Natural killer cell (primary cell): ENCODE results near the gene FAM107B. TPM values are rescaled to one million over a fixed set of nuclear protein-coding genes. Genes with fewer than 3 reads are reported as not detected.

Experiments used
- ATAC-seq, 3 donors: fragments of 150-1000 bp in 2 of 3; fragments of 200-7000 bp in 1 of 3; cut with Tn5 transposase; 1 replicate in 1 of 3; 2 replicates in 2 of 3; pipeline ENCODE4 v1.10.0; 2021; ENCODE audit warnings: mild to moderate bottlenecking in 2 of 3, moderate library complexity in 2 of 3
- DNase-seq, 2 donors: peaks; one replicate each; pipeline versions ENCODE4 v3.0.0 to v3.0.0-alpha.2; 2013 to 2021; ENCODE audit warnings: mixed read lengths in 1 of 2
- H3K27ac ChIP-seq: one replicate; pipeline ENCODE4 v1.5.1; 2013; ENCODE audit warnings: mild to moderate bottlenecking, low read length
- H3K27me3 ChIP-seq: one replicate; pipeline ENCODE4 v1.6.1; 2013; ENCODE audit warnings: low read length; ENCODE audit not compliant: control insufficient read depth, insufficient read depth
- H3K36me3 ChIP-seq: one replicate; pipeline ENCODE4 v1.6.1; 2013; ENCODE audit warnings: low read length; ENCODE audit not compliant: control insufficient read depth, insufficient read depth
- H3K4me1 ChIP-seq: one replicate; pipeline ENCODE4 v1.6.1; 2013; ENCODE audit warnings: low read length; ENCODE audit not compliant: control insufficient read depth, insufficient read depth
- H3K4me3 ChIP-seq: one replicate; pipeline ENCODE4 v1.5.1; 2013; ENCODE audit warnings: low read length
- H3K9me3 ChIP-seq: one replicate; pipeline ENCODE4 v1.6.1; 2013; ENCODE audit warnings: low read length; ENCODE audit not compliant: control insufficient read depth, insufficient read depth
- H3K27ac Mint-ChIP-seq, 2 donors: one replicate each; pipeline ENCODE4 v1.8.0; 2022; ENCODE audit warnings: mild to moderate bottlenecking in 2 of 2, mixed read lengths in 2 of 2, moderate library complexity in 1 of 2
- H3K27me3 Mint-ChIP-seq, 2 donors: one replicate each; pipeline ENCODE4 v1.8.0; 2022; ENCODE audit warnings: low read depth in 2 of 2, mixed read lengths in 2 of 2
- H3K36me3 Mint-ChIP-seq: one replicate; pipeline ENCODE4 v1.8.0; 2022; ENCODE audit warnings: mixed read lengths
- H3K4me1 Mint-ChIP-seq, 2 donors: one replicate each; pipeline ENCODE4 v1.8.0; 2022; ENCODE audit warnings: mixed read lengths in 2 of 2
- H3K4me3 Mint-ChIP-seq: one replicate; pipeline ENCODE4 v1.8.0; 2022; ENCODE audit warnings: mild to moderate bottlenecking, moderate library complexity, mixed read lengths
- H3K9me3 Mint-ChIP-seq, 2 donors: one replicate each; pipeline ENCODE4 v1.8.0; 2022; ENCODE audit warnings: mixed read lengths in 2 of 2
- WGBS: methylation state at CpG from one replicate; pipeline ENCODE4 v1.1.7; 2013; ENCODE audit warnings: missing lambda C conversion rate; ENCODE audit not compliant: insufficient coverage; 5-methylcytosine and 5-hydroxymethylcytosine counted together
- intact Hi-C: fragments of 100-400 bp; cut with micrococcal nuclease; formaldehyde crosslinking; loops from one replicate; pipeline ENCODE4 v1.14.2; 2022
- total RNA-seq, 4 donors: library from RNA; stranded (reverse); fragments of 120-200 nt in 1 of 4; gene quantifications; one replicate each; pipeline versions ENCODE4 v1.2.3 to v1.2.4, GENCODE V29; 2013 to 2022
- TF ChIP-seq, protein P1 (sequence below): fragments of 200-600 bp; IDR thresholded peaks from one replicate; pipeline ENCODE4 v1.8.0; 2022; ENCODE audit warnings: antibody characterized with exemption

FAM107B gene
- total RNA-seq, 3 donors from 2014 or later (not counting 1 experiment from before 2014, with no cell fraction given), result 165 to 226 (median 224) TPM

DNA sequence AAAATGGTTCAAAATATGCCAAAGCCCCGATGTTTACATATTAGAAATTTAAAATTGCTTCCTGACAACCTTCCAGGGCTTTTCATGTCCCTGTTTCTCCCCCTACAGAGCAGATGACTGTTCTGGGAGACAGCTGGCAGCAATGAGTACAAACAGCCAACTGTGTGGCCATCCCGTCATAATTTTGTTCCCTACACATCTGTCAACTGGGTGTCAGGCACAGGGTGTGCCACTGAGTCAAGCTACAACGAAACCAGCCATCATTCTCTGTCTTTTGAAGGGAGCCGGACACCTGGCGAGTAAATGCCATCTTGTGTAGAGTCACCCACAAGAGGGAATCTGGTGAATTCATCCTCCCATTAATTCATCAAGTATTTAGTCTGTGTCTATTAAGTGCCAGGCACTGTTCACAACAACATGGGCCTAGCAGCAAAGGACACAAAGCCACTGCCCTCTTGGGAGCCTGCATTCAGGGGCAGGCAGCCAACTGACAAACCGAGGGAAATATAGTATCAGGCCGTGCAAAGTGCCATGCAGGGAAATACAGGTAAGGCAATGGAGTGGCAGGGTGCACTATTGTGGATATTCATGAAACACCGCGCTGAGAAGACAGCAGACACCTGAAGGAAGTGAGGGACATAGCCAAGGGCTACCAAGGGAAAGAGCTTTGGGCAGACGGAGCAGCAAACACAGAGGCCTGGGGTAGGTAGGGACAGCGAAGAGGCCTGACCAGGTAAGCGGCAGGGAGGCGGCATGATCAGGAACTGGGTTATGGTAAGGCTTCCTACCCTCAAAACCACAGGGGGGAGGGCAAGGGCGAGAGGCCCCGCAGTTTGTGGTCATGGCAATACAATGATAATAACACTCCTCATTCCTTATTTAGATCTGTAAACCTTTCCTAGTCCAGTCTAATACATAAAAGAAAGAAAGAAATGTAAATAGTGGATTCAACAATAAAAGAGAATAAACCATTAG is 213.6 kb downstream of the FAM107B start:
- Mint-ChIP-seq H3K9me3 (no peaks in the 10 kb centered on the region), H3K4me1 (peaks cover 94 to 96% of the 10 kb centered on the region in 2 donors), H3K36me3 (no peaks in the 10 kb centered on the region), H3K27me3 (no peaks in the 10 kb centered on the region), H3K27ac (peak overlapping the region; percentile 95 to 98), H3K4me3 (peak overlapping the region; percentile 80)
- DNase-seq, result peak in 1 of 2 donors; percentile 65
- Histone ChIP-seq H3K4me3 (no peak overlapping the region), H3K27me3 (no peaks in the 10 kb centered on the region), H3K9me3 (no peaks in the 10 kb centered on the region), H3K36me3 (peaks cover 6% of the 10 kb centered on the region), H3K27ac (peak overlapping the region; percentile 87), H3K4me1 (peaks cover 75% of the 10 kb centered on the region)
- TF ChIP-seq, protein P1, sequence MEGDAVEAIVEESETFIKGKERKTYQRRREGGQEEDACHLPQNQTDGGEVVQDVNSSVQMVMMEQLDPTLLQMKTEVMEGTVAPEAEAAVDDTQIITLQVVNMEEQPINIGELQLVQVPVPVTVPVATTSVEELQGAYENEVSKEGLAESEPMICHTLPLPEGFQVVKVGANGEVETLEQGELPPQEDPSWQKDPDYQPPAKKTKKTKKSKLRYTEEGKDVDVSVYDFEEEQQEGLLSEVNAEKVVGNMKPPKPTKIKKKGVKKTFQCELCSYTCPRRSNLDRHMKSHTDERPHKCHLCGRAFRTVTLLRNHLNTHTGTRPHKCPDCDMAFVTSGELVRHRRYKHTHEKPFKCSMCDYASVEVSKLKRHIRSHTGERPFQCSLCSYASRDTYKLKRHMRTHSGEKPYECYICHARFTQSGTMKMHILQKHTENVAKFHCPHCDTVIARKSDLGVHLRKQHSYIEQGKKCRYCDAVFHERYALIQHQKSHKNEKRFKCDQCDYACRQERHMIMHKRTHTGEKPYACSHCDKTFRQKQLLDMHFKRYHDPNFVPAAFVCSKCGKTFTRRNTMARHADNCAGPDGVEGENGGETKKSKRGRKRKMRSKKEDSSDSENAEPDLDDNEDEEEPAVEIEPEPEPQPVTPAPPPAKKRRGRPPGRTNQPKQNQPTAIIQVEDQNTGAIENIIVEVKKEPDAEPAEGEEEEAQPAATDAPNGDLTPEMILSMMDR, result no peak
- peak in 1 of 3 donors; percentile 13 for ATAC-seq
- intact Hi-C loops, result loop anchor here (5.0 kb wide), 2 partner anchors 86 to 276 kb away; partner anchors contain the start of genes CDNF, HSPA14 and MSANTD7
- WGBS, result 69% methylated on average over 10 of the region's 15 CpGs

DNA sequence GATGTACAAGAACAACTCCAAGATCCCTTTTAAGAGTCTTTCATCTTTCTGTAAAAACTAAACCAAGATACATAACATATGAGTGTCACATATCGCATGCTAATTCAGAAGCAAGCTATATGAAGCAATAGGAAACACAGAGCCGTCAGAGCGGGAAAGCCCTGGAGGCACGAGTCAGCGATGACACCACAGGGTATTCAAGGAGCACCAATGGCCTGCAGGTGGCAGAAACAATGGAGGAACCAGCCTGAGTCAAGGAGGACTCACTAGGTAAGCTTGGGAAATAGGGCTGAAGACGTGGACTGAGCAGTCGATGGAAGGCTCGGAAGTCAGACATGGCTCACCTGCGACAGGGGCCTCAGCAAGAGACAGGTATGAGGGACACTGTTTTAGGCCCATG is 214.4 kb downstream of the FAM107B start:
- Histone ChIP-seq H3K27me3 (no peaks in the 10 kb centered on the region), H3K36me3 (peaks cover 3% of the 10 kb centered on the region), H3K27ac (peak overlapping the region; percentile 87), H3K4me3 (no peak overlapping the region), H3K9me3 (no peaks in the 10 kb centered on the region), H3K4me1 (peaks cover 75% of the 10 kb centered on the region)
- DNase-seq, result peak in 1 of 2 donors; percentile 71
- H3K36me3 Mint-ChIP-seq, result no peaks in the 10 kb centered on the region
- 79% methylated on average over 9 of the region's 9 CpGs for WGBS
- peaks cover 94 to 96% of the 10 kb centered on the region in 2 donors for H3K4me1 Mint-ChIP-seq
- peak; percentile 3 to 70 (median 70) for ATAC-seq
- H3K27me3 Mint-ChIP-seq, result no peaks in the 10 kb centered on the region
- TF ChIP-seq, protein P1, result no peak
- no peaks in the 10 kb centered on the region for H3K9me3 Mint-ChIP-seq
- H3K4me3 Mint-ChIP-seq, result peak overlapping the region; percentile 80
- H3K27ac Mint-ChIP-seq, result peak overlapping the region; percentile 95 to 98
- intact Hi-C loops, result loop anchor here (5.0 kb wide), 2 partner anchors 87 to 277 kb away; partner anchors contain the start of genes CDNF, HSPA14 and MSANTD7

DNA sequence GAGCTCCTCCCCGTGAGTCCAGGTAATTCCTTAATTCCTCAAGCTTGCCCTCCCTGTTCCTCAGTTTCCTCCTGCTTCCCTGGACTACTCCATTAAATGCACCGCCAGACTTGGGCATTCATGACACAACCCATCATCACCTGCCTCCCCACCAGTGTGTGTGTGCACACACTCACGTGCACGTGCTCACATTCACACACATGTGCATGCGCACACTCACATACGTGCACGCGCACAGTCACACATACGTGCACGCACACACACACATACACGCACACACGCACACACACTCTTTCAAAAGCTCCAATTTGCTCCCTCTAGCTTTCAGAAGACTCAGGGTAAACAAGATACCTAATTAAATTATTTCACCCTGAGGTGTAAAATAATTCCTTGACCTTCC is 216.7 kb downstream of the FAM107B start:
- no peaks in the 10 kb centered on the region for H3K9me3 ChIP-seq

More for the DNA sequence above, 216.7 kb downstream of the FAM107B start:
- Mint-ChIP-seq H3K36me3 (no peaks in the 10 kb centered on the region), H3K4me3 (peak overlapping the region; percentile 6), H3K27ac (peak overlapping the region; percentile 95 to 98), H3K9me3 (no peaks in the 10 kb centered on the region), H3K27me3 (no peaks in the 10 kb centered on the region), H3K4me1 (peaks cover 91 to 92% of the 10 kb centered on the region in 2 donors)
- intact Hi-C loops, result loop anchor here (5.0 to 10.0 kb wide), 2 partner anchors 361 to 773 kb away; no protein-coding TSS in a partner anchor
- no peak overlapping the region for H3K27ac ChIP-seq
- 95% methylated on average over 12 of the region's 12 CpGs for WGBS
- H3K27me3 ChIP-seq, result no peaks in the 10 kb centered on the region
- no peak for ATAC-seq
- peaks cover 79% of the 10 kb centered on the region for H3K4me1 ChIP-seq
- no peak for DNase-seq
- H3K4me3 ChIP-seq, result no peak overlapping the region
- TF ChIP-seq, protein P1, result no peak
- H3K36me3 ChIP-seq, result peaks cover 3% of the 10 kb centered on the region
